ENCODE data around the gene MAPK10. TPM values are rescaled to one million over a fixed set of nuclear protein-coding genes. Genes with fewer than 3 reads are reported as not detected.

The MAPK10 gene
- total and polyA plus RNA-seq, 7 experiments from 2014 or later = 0.54 TPM; not detected in 6

DNA sequence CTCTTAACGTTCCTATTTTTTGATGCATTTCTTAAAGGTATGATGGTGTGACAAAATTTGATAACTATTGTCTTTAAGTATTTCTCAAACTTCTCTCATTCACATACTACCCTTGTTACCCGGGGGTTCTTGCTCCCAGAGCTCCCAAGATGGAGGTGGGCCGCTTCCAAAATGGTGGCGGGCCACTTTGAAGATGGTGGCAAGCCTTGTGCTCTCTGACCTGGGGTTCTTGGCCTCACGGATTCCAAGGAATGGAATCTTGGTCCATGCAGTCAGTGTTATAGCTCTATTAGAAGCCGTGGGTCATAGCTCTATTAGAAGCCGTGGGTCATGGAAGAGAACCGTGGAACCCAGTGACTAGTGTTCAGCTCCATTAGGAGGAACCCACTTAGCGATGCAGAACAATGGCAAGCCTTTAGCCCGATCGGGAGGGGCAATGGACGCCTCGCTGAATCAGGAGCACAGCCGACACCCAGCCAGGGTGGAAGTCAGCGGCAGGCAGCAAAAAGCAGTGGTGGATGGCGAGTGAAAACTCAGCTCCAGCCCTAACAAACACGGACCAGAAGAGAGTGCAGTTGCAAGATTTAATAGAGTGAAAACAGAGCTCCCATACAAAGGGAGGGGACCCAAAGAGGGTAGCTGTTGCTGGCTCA lies 403.4 kb downstream of the MAPK10 start:
- Histone ChIP-seq H3K4me1 (ENCODE audit: control insufficient read depth in 2 of 2, insufficient read depth in 2 of 2, low read length in 2 of 2) (no peaks in the 10 kb centered on the region), H3K27me3 (ENCODE audit: control insufficient read depth in 2 of 2, insufficient read depth in 2 of 2, low read length in 2 of 2) (no peaks in the 10 kb centered on the region), H3K27ac (ENCODE audit: low read depth, low read length) (no peak overlapping the region), H3K4me3 (ENCODE audit: low read length) (no peak overlapping the region), H3K36me3 (ENCODE audit: control insufficient read depth in 2 of 3, insufficient read depth in 3 of 3, low read length in 3 of 3) (no peaks in the 10 kb centered on the region), H3K9me3 (ENCODE audit: control insufficient read depth in 2 of 3, low read length in 3 of 3) (no peaks in the 10 kb centered on the region)
- intact Hi-C loops (cut with micrococcal nuclease) = no loop called here
- POLR2A ChIA-PET = no interaction called here
- no peak overlapping the region for H3K27ac Mint-ChIP-seq
- no peaks in the 10 kb centered on the region for H3K36me3 Mint-ChIP-seq
- H3K4me3 Mint-ChIP-seq = no peak overlapping the region
- ATAC-seq (no peak), DNase-seq (no peak)
- CTCF ChIA-PET = no interaction called here
- H3K27me3 Mint-ChIP-seq = peaks cover 0 to 3% (median 0%) of the 10 kb centered on the region in 5 donors
- peaks cover 0 to 5% (median 1%) of the 10 kb centered on the region in 11 donors for H3K9me3 Mint-ChIP-seq
- peaks cover 0 to 1% (median 0%) of the 10 kb centered on the region in 7 donors for H3K4me1 Mint-ChIP-seq

DNA sequence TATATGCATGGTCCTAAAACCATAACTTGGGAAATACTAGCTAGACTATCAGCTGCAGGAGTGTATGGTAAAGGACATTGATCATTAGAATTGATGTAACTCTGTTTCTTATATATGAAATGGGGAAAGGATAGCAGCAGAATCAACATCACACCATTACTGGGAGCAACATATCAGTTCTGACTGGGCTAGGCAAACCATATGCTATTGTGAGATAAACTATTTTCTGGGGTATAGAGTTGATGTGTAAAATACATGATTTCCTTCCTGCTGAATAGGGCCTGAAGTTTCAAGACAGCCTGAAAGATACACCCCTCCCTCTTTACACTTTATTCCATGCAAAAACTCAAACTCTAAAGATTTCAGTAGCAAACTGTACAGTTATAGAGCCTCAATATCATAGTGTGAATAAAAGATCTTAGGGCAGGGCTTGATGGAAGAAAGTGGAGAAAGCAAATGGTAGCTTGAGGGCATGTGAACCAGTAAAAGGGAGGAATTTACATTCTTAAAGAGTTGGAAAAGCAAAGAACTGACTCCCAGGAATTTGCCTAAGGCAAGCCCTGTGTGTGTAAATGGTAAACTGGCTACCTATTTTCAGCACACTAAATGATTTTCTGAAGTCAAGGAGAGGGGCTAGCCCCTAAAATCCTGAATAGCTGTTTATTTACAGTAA lies 404.1 kb downstream of the MAPK10 start:
- no peak overlapping the region for H3K4me3 ChIP-seq (ENCODE audit: low read length)
- no peaks in the 10 kb centered on the region for H3K27me3 ChIP-seq (ENCODE audit: control insufficient read depth in 2 of 2, insufficient read depth in 2 of 2, low read length in 2 of 2)
- ATAC-seq = no peak
- intact Hi-C loops (cut with micrococcal nuclease) = no loop called here
- DNase-seq = no peak
- no peaks in the 10 kb centered on the region for H3K36me3 ChIP-seq (ENCODE audit: control insufficient read depth in 2 of 3, insufficient read depth in 3 of 3, low read length in 3 of 3)
- H3K4me1 ChIP-seq (ENCODE audit: control insufficient read depth in 2 of 2, insufficient read depth in 2 of 2, low read length in 2 of 2) = no peaks in the 10 kb centered on the region
- H3K4me1 Mint-ChIP-seq = peaks cover 0 to 1% (median 0%) of the 10 kb centered on the region in 7 donors
- H3K9me3 ChIP-seq (ENCODE audit: control insufficient read depth in 2 of 3, low read length in 3 of 3) = no peaks in the 10 kb centered on the region
- H3K27me3 Mint-ChIP-seq = peaks cover 0 to 3% (median 0%) of the 10 kb centered on the region in 5 donors
- no peak overlapping the region for H3K27ac ChIP-seq (ENCODE audit: low read depth, low read length)
- CTCF ChIA-PET = no interaction called here
- POLR2A ChIA-PET = no interaction called here
- no peak overlapping the region for H3K4me3 Mint-ChIP-seq
- H3K27ac Mint-ChIP-seq = no peak overlapping the region
- H3K9me3 Mint-ChIP-seq = peaks cover 0 to 5% (median 1%) of the 10 kb centered on the region in 11 donors
- H3K36me3 Mint-ChIP-seq = no peaks in the 10 kb centered on the region

DNA sequence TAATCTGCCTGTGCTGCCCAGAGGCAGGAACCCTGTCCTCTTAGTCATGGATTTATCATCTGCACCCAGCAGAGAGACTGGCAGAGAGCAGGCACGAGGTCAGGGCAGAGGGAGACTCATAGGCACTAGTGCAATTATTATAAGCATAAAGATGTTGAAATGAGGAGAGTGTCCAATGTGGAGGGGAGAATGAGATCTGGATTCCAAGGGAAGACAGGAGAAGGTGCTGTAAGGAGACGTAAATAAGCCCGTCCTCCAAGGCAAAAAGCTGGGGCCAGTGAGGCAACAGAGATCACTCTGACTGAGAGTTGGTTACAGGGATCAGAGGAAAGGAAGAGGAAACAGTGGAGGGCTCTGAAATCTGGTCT lies 406.2 kb downstream of the MAPK10 start:
- Histone ChIP-seq H3K27me3 (ENCODE audit: control insufficient read depth in 2 of 2, insufficient read depth in 2 of 2, low read length in 2 of 2) (no peaks in the 10 kb centered on the region), H3K4me1 (ENCODE audit: control insufficient read depth in 2 of 2, insufficient read depth in 2 of 2, low read length in 2 of 2) (no peaks in the 10 kb centered on the region), H3K4me3 (ENCODE audit: low read length) (no peak overlapping the region), H3K36me3 (ENCODE audit: control insufficient read depth in 2 of 3, insufficient read depth in 3 of 3, low read length in 3 of 3) (no peaks in the 10 kb centered on the region), H3K27ac (ENCODE audit: low read depth, low read length) (no peak overlapping the region), H3K9me3 (ENCODE audit: control insufficient read depth in 2 of 3, low read length in 3 of 3) (no peaks in the 10 kb centered on the region)
- ChIA-PET POLR2A (no interaction called here), CTCF (no interaction called here)
- no peak for DNase-seq
- no peak for ATAC-seq
- Mint-ChIP-seq H3K27me3 (peaks cover 0 to 3% (median 0%) of the 10 kb centered on the region in 5 donors), H3K4me3 (no peak overlapping the region), H3K27ac (no peak overlapping the region), H3K9me3 (peaks cover 0 to 5% (median under 1%) of the 10 kb centered on the region in 11 donors), H3K36me3 (no peaks in the 10 kb centered on the region), H3K4me1 (peaks cover 0 to 1% (median 0%) of the 10 kb centered on the region in 7 donors)
- intact Hi-C loops (cut with micrococcal nuclease) = no loop called here

DNA sequence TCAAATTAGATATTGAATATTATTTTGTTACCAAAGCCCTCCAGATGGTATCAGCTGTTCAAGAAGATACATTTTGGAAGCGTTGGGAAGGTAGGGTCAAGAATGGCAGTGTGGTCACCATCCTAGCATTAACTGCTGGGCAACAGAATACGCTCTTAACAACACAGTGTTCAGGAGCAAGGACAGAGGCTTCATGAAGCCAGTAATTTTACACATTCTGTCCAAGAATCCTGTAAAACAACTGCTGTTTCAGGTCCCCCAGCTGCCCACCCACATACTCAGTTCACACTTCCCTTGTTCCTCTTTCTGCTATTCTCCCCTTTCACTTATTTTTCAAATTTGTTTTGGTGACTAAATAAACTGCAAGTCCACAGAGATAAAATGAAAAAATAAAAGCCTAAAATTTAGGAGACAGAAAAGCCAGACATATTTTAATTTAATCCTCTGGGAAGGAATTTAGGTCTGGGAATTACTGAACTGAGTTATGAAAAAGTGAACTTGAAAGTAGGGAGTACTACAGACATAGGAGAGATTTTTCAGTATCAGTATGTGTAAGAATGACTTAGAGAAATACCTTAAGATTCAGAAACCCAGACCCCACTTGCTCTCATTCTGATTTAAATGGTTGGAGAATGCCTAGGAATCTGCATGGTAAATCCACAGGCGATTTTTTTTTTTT lies 406.7 kb downstream of the MAPK10 start:
- H3K36me3 Mint-ChIP-seq = no peaks in the 10 kb centered on the region
- H3K27ac Mint-ChIP-seq = no peak overlapping the region
- intact Hi-C loops (cut with micrococcal nuclease) = no loop called here
- H3K4me1 ChIP-seq (ENCODE audit: control insufficient read depth in 2 of 2, insufficient read depth in 2 of 2, low read length in 2 of 2) = no peaks in the 10 kb centered on the region
- no peak overlapping the region for H3K4me3 ChIP-seq (ENCODE audit: low read length)
- H3K9me3 Mint-ChIP-seq = peaks cover 0 to 5% (median 0%) of the 10 kb centered on the region in 11 donors
- no peak for DNase-seq
- CTCF ChIA-PET = no interaction called here
- POLR2A ChIA-PET = no interaction called here
- H3K9me3 ChIP-seq (ENCODE audit: control insufficient read depth in 2 of 3, low read length in 3 of 3) = no peaks in the 10 kb centered on the region
- H3K27me3 Mint-ChIP-seq = peaks cover 0 to 3% (median 0%) of the 10 kb centered on the region in 5 donors
- H3K4me3 Mint-ChIP-seq = no peak overlapping the region
- no peak overlapping the region for H3K27ac ChIP-seq (ENCODE audit: low read depth, low read length)
- ATAC-seq = no peak
- H3K4me1 Mint-ChIP-seq = peaks cover 0 to 1% (median 0%) of the 10 kb centered on the region in 7 donors
- H3K36me3 ChIP-seq (ENCODE audit: control insufficient read depth in 2 of 3, insufficient read depth in 3 of 3, low read length in 3 of 3) = no peaks in the 10 kb centered on the region
- H3K27me3 ChIP-seq (ENCODE audit: control insufficient read depth in 2 of 2, insufficient read depth in 2 of 2, low read length in 2 of 2) = no peaks in the 10 kb centered on the region

DNA sequence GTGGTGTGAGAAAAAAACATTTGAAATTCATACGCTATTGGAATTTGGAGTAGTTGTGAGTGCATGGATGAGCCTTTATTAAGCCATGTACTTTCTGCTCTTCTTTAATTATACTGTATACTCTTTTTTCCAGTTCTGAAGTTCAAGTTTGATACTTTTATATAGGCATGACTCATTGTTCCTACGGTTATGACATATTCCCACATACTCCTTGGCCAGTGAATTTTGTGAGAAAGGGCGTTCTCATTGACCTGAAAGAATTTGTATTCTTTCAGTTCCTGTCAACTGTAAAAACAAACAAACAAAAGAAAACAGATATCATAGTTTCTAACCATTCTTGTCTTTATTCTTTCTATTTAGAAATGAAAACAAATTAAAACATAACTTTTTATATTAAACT lies 407.3 kb downstream of the MAPK10 start:
- H3K4me1 ChIP-seq (ENCODE audit: control insufficient read depth in 2 of 2, insufficient read depth in 2 of 2, low read length in 2 of 2) = no peaks in the 10 kb centered on the region
- no peak for DNase-seq
- ChIA-PET POLR2A (no interaction called here), CTCF (no interaction called here)
- Mint-ChIP-seq H3K4me3 (no peak overlapping the region), H3K4me1 (peaks cover 0 to 1% (median 0%) of the 10 kb centered on the region in 7 donors), H3K27me3 (peaks cover 0 to 3% (median 0%) of the 10 kb centered on the region in 5 donors), H3K9me3 (peaks cover 0 to 5% (median 0%) of the 10 kb centered on the region in 11 donors), H3K27ac (no peak overlapping the region), H3K36me3 (no peaks in the 10 kb centered on the region)
- no peaks in the 10 kb centered on the region for H3K27me3 ChIP-seq (ENCODE audit: control insufficient read depth in 2 of 2, insufficient read depth in 2 of 2, low read length in 2 of 2)
- no peak for ATAC-seq
- no peak overlapping the region for H3K27ac ChIP-seq (ENCODE audit: low read depth, low read length)
- H3K36me3 ChIP-seq (ENCODE audit: control insufficient read depth in 2 of 3, insufficient read depth in 3 of 3, low read length in 3 of 3) = no peaks in the 10 kb centered on the region
- intact Hi-C loops (cut with micrococcal nuclease) = no loop called here
- no peaks in the 10 kb centered on the region for H3K9me3 ChIP-seq (ENCODE audit: control insufficient read depth in 2 of 3, low read length in 3 of 3)
- no peak overlapping the region for H3K4me3 ChIP-seq (ENCODE audit: low read length)

DNA sequence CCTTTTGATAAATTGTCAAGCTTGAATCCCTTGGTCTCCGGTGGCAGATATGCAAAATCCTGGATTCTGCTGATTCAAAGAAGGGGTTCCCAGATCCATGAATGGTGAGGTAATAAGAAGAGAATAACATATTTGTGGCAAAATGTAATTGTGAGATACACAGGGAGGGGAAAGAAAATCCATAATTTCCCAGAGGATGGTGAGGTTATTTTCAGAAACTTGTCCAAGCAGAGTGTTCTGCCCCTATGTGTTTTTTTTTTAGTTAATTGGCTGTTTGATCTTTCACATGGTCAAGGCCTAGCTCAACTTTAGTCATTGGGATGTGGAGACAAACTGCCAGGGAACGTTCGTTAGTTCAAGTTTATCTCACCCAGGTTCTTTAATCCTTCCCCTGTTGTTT lies 408.8 kb downstream of the MAPK10 start:
- H3K27ac Mint-ChIP-seq = no peak overlapping the region
- ChIA-PET CTCF (no interaction called here), POLR2A (no interaction called here)
- peaks cover 0 to 3% (median 0%) of the 10 kb centered on the region in 5 donors for H3K27me3 Mint-ChIP-seq
- H3K4me1 ChIP-seq (ENCODE audit: control insufficient read depth in 2 of 2, insufficient read depth in 2 of 2, low read length in 2 of 2) = no peaks in the 10 kb centered on the region
- ATAC-seq (no peak), DNase-seq (no peak)
- no peaks in the 10 kb centered on the region for H3K9me3 ChIP-seq (ENCODE audit: control insufficient read depth in 2 of 3, low read length in 3 of 3)
- no peaks in the 10 kb centered on the region for H3K36me3 ChIP-seq (ENCODE audit: control insufficient read depth in 2 of 3, insufficient read depth in 3 of 3, low read length in 3 of 3)
- peaks cover 0 to 1% (median 0%) of the 10 kb centered on the region in 7 donors for H3K4me1 Mint-ChIP-seq
- H3K27me3 ChIP-seq (ENCODE audit: control insufficient read depth in 2 of 2, insufficient read depth in 2 of 2, low read length in 2 of 2) = no peaks in the 10 kb centered on the region
- intact Hi-C loops (cut with micrococcal nuclease) = no loop called here
- H3K27ac ChIP-seq (ENCODE audit: low read depth, low read length) = no peak overlapping the region
- peaks cover 0 to 5% (median 0%) of the 10 kb centered on the region in 11 donors for H3K9me3 Mint-ChIP-seq
- no peak overlapping the region for H3K4me3 ChIP-seq (ENCODE audit: low read length)
- H3K4me3 Mint-ChIP-seq = no peak overlapping the region
- no peaks in the 10 kb centered on the region for H3K36me3 Mint-ChIP-seq
